Naive thymus-derived CD4-positive, alpha-beta T cell (primary cell): Measurements from ENCODE around the gene TAB2. TPM values are rescaled to one million over a fixed set of nuclear protein-coding genes. Genes with fewer than 3 reads are reported as not detected.

ENCODE experiments used
- ATAC-seq: fragments of 150-1000 bp; cut with Tn5 transposase; 2 replicates; pipeline ENCODE4 v1.10.0; 2021; ENCODE audit warnings: mild to moderate bottlenecking, moderate library complexity
- CTCF ChIA-PET: fragments of 350-600 bp; sonication (Branson Sonifier 250); formaldehyde crosslinking; loops from one replicate; lab custom pipeline; 2021; ENCODE audit warnings: antibody characterized with exemption; lab: Charles Lee
- POLR2A ChIA-PET: fragments of 350-600 bp; sonication (Branson Sonifier 250); formaldehyde crosslinking; loops from one replicate; lab custom pipeline; 2021; ENCODE audit warnings: antibody characterized with exemption, inconsistent platforms; lab: Charles Lee
- DNase-seq, 9 donors: peaks; one replicate each; pipeline versions ENCODE4 v3.0.0 to v3.0.0-alpha.2; 2020 to 2022; ENCODE audit warnings: mixed read lengths in 1 of 9
- H3K27ac ChIP-seq: one replicate; pipeline ENCODE4 v1.7.0; 2013; ENCODE audit warnings: mild to moderate bottlenecking, low read depth, low read length, moderate library complexity
- H3K27me3 ChIP-seq, 2 donors: one replicate each; pipeline ENCODE4 v1.7.0; 2013; ENCODE audit warnings: low read length in 2 of 2, mild to moderate bottlenecking in 2 of 2, moderate library complexity in 2 of 2; ENCODE audit not compliant: control insufficient read depth in 2 of 2, insufficient read depth in 2 of 2
- H3K36me3 ChIP-seq, 3 experiments: 1 replicate in 2 of 3; 2 replicates in 1 of 3; pipeline ENCODE4 v1.7.0; 2013; ENCODE audit warnings: low read length in 3 of 3, mild to moderate bottlenecking in 3 of 3, moderate library complexity in 1 of 3; ENCODE audit not compliant: insufficient read depth in 3 of 3, control insufficient read depth in 2 of 3
- H3K4me1 ChIP-seq, 2 donors: one replicate each; pipeline ENCODE4 v1.7.0; 2013; ENCODE audit warnings: low read length in 2 of 2, mild to moderate bottlenecking in 2 of 2, moderate library complexity in 1 of 2; ENCODE audit not compliant: control insufficient read depth in 2 of 2, insufficient read depth in 2 of 2
- H3K4me3 ChIP-seq: 2 replicates; pipeline ENCODE4 v1.7.0; 2013; ENCODE audit warnings: mild to moderate bottlenecking, low read length
- H3K9me3 ChIP-seq, 3 experiments: 1 replicate in 2 of 3; 2 replicates in 1 of 3; pipeline ENCODE4 v1.7.0; 2013; ENCODE audit warnings: low read length in 3 of 3; ENCODE audit not compliant: control insufficient read depth in 2 of 3
- H3K27ac Mint-ChIP-seq, 9 donors: one replicate each; pipeline ENCODE4 v1.8.0; 2020 to 2022; ENCODE audit warnings: mixed read lengths in 9 of 9, mild to moderate bottlenecking in 8 of 9, moderate library complexity in 5 of 9, inconsistent platforms in 2 of 9
- H3K27me3 Mint-ChIP-seq, 5 donors: one replicate each; pipeline ENCODE4 v1.8.0; 2021 to 2022; ENCODE audit warnings: mixed read lengths in 5 of 5, mild to moderate bottlenecking in 1 of 5
- H3K36me3 Mint-ChIP-seq, 5 donors: one replicate each; pipeline ENCODE4 v1.8.0; 2020 to 2022; ENCODE audit warnings: mixed read lengths in 5 of 5, mild to moderate bottlenecking in 3 of 5, inconsistent platforms in 1 of 5
- H3K4me1 Mint-ChIP-seq, 7 donors: one replicate each; pipeline ENCODE4 v1.8.0; 2020 to 2022; ENCODE audit warnings: mixed read lengths in 7 of 7, mild to moderate bottlenecking in 3 of 7, inconsistent platforms in 1 of 7
- H3K4me3 Mint-ChIP-seq, 10 donors: one replicate each; pipeline ENCODE4 v1.8.0; 2020 to 2022; ENCODE audit warnings: mild to moderate bottlenecking in 10 of 10, mixed read lengths in 10 of 10, moderate library complexity in 6 of 10, inconsistent platforms in 2 of 10
- H3K9me3 Mint-ChIP-seq, 11 donors: one replicate each; pipeline ENCODE4 v1.8.0; 2020 to 2022; ENCODE audit warnings: mixed read lengths in 11 of 11, mild to moderate bottlenecking in 4 of 11, inconsistent platforms in 1 of 11, moderate library complexity in 1 of 11
- intact Hi-C, 2 donors: fragments of 100-400 bp; cut with micrococcal nuclease; formaldehyde crosslinking; loops; one replicate each; pipeline ENCODE4 v1.15.1; 2023
- polyA plus RNA-seq, 2 donors: library from polyadenylated mRNA; unstranded; fragments of 300-500 nt; fragmentation: Illumina TruSeq; gene quantifications; one replicate each; pipeline ENCODE4 v1.2.3, GENCODE V29; 2021
- total RNA-seq, 6 experiments: library from RNA in 5 of 6; stranded (reverse) in 5 of 6; gene quantifications; 1 replicate in 5 of 6; 2 replicates in 1 of 6; pipeline ENCODE4 v1.2.3 and lab custom pipeline; 2021 to 2026

TAB2 gene
- total and polyA plus RNA-seq, 7 experiments from 2014 or later = 15.7 to 234 (median 106) TPM

- no peak overlapping the region for H3K4me3 ChIP-seq
These were observed 10.1 kb downstream of the TAB2 start for GRCh38 chr6:149327638-149328037.

DNA sequence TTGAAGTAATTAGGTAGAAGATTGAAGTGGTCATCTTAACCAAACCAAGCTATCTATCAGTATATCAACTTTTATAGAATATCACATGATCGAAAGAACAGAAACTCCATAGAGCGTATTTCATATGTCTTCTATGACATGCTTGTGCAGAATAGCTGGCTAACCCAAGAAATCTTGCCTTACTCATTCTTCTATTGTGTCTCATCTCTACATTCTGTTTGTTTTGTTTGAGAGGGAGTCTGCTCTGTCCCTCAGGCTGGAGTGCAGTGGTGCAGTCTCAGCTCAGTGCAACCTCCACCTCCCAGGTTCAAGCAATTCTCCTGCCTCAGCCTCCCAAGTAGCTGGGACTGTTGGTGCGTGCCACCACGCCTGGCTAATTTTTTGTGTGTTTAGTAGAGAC lies 10.6 kb downstream of the TAB2 start:
- H3K9me3 Mint-ChIP-seq = no peaks in the 10 kb centered on the region
- peaks cover 0 to 38% (median 0%) of the 10 kb centered on the region in 5 donors for H3K36me3 Mint-ChIP-seq
- peak overlapping the region in 1 of 9 donors; percentile 54 for H3K27ac Mint-ChIP-seq
- H3K27me3 Mint-ChIP-seq = no peaks in the 10 kb centered on the region
- no peak for DNase-seq
- peaks cover 50 to 61% of the 10 kb centered on the region in 2 donors for H3K4me1 ChIP-seq
- H3K36me3 ChIP-seq = no peaks in the 10 kb centered on the region
- ChIA-PET CTCF (interaction anchor here (1.4 kb wide), 1 partner anchor 85 kb away, joined by 3 read pairs; no protein-coding TSS in a partner anchor), POLR2A (interaction anchor here (2.6 kb wide), 1 partner anchor 11 kb away, joined by 8 read pairs; the partner anchor contains the start of gene TAB2)
- H3K27ac ChIP-seq = no peak overlapping the region
- H3K4me3 Mint-ChIP-seq = peak overlapping the region in 7 of 10 donors; percentile 10 to 69 (median 38)
- no peak for ATAC-seq
- intact Hi-C loops = loop anchor here in 1 of 2 donors (2.0 to 10.0 kb wide), 2 partner anchors 15 to 47 kb away; no protein-coding TSS in a partner anchor
- no peaks in the 10 kb centered on the region for H3K27me3 ChIP-seq
- H3K4me3 ChIP-seq = no peak overlapping the region
- H3K9me3 ChIP-seq = no peaks in the 10 kb centered on the region
- peaks cover 67 to 98% (median 96%) of the 10 kb centered on the region in 7 donors for H3K4me1 Mint-ChIP-seq

More at GRCh38 chr6:149327638-149328037, 10.1 kb downstream of the TAB2 start:
- H3K4me1 ChIP-seq = peaks cover 52 to 65% of the 10 kb centered on the region in 2 donors
- Mint-ChIP-seq H3K36me3 (peaks cover 0 to 40% (median 0%) of the 10 kb centered on the region in 5 donors), H3K4me3 (peak overlapping the region in 6 of 10 donors; percentile 10 to 69 (median 39)), H3K4me1 (peaks cover 69 to 98% (median 96%) of the 10 kb centered on the region in 7 donors), H3K27me3 (no peaks in the 10 kb centered on the region), H3K9me3 (no peaks in the 10 kb centered on the region), H3K27ac (peak overlapping the region in 1 of 9 donors; percentile 54)
- H3K27me3 ChIP-seq = no peaks in the 10 kb centered on the region
- POLR2A ChIA-PET = interaction anchor here (2.6 kb wide), 1 partner anchor 11 kb away, joined by 8 read pairs; the partner anchor contains the start of gene TAB2
- H3K36me3 ChIP-seq = no peaks in the 10 kb centered on the region
- H3K27ac ChIP-seq = no peak overlapping the region
- CTCF ChIA-PET = interaction anchor here (1.4 to 1.5 kb wide), 2 partner anchors 86 to 105 kb away, joined by 3 to 4 read pairs; no protein-coding TSS in a partner anchor
- no peak for DNase-seq
- H3K9me3 ChIP-seq = no peaks in the 10 kb centered on the region
- intact Hi-C loops = loop anchor here in 1 of 2 donors (2.0 to 10.0 kb wide), 2 partner anchors 15 to 47 kb away; no protein-coding TSS in a partner anchor
- ATAC-seq = no peak

DNA sequence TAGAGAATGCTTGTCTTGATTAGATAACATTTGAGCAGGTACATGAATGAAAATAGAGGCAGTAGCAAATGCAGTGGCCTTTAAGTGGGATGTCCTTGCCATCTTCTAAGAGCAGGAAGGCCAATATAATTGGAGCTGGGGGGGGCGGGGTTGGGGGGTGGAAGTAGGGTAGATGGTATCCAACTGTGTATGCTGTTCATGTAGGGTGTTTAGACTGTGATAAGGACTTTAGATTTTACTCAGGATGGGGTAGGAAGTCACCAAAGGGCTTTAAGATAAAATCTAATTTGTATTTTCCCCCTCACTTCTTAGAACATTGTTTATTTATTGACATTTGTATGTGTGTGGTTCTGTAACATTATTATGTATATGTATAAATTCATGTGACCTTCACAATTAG lies 12.0 kb downstream of the TAB2 start:
- H3K4me1 ChIP-seq = peaks cover 42 to 58% of the 10 kb centered on the region in 2 donors
- Mint-ChIP-seq H3K4me3 (peak overlapping the region in 9 of 10 donors; percentile 10 to 72 (median 38)), H3K27me3 (no peaks in the 10 kb centered on the region), H3K9me3 (no peaks in the 10 kb centered on the region), H3K36me3 (peaks cover 0 to 32% (median 0%) of the 10 kb centered on the region in 5 donors), H3K27ac (peak overlapping the region in 5 of 9 donors; percentile 6 to 79 (median 22)), H3K4me1 (peaks cover 71 to 98% (median 96%) of the 10 kb centered on the region in 7 donors)
- POLR2A ChIA-PET = interaction anchor here (1.7 kb wide), 1 partner anchor 10 kb away, joined by 4 read pairs; no protein-coding TSS in a partner anchor
- no peak overlapping the region for H3K27ac ChIP-seq
- intact Hi-C loops = loop anchor here (1.0 to 10.0 kb wide), 4 partner anchors 8 to 45 kb away; no protein-coding TSS in a partner anchor
- H3K9me3 ChIP-seq = no peaks in the 10 kb centered on the region
- no peak overlapping the region for H3K4me3 ChIP-seq
- ATAC-seq = no peak
- CTCF ChIA-PET = no interaction called here
- no peak for DNase-seq
- H3K27me3 ChIP-seq = no peaks in the 10 kb centered on the region
- H3K36me3 ChIP-seq = no peaks in the 10 kb centered on the region

GRCh38 chr6:149330133-149330532 lies 12.6 kb downstream of the TAB2 start:
- intact Hi-C loops = no loop called here
- no peak overlapping the region for H3K4me3 ChIP-seq
- H3K9me3 ChIP-seq = no peaks in the 10 kb centered on the region
- ATAC-seq (no peak), DNase-seq (no peak)
- H3K4me1 ChIP-seq = peaks cover 41 to 62% of the 10 kb centered on the region in 2 donors
- Mint-ChIP-seq H3K27me3 (no peaks in the 10 kb centered on the region), H3K4me3 (peak overlapping the region in 8 of 10 donors; percentile 19 to 75 (median 44)), H3K36me3 (peaks cover 0 to 32% (median 0%) of the 10 kb centered on the region in 5 donors), H3K4me1 (peaks cover 71 to 98% (median 96%) of the 10 kb centered on the region in 7 donors), H3K9me3 (no peaks in the 10 kb centered on the region), H3K27ac (peak overlapping the region in 4 of 9 donors; percentile 7 to 79 (median 46))
- ChIA-PET CTCF (no interaction called here), POLR2A (interaction anchor here (1.7 kb wide), 1 partner anchor 11 kb away, joined by 4 read pairs; no protein-coding TSS in a partner anchor)
- no peak overlapping the region for H3K27ac ChIP-seq
- no peaks in the 10 kb centered on the region for H3K36me3 ChIP-seq
- H3K27me3 ChIP-seq = no peaks in the 10 kb centered on the region

- peaks cover 0 to 28% (median 0%) of the 10 kb centered on the region in 5 donors for H3K36me3 Mint-ChIP-seq
- H3K27ac ChIP-seq = no peak overlapping the region
- H3K4me3 Mint-ChIP-seq = peak overlapping the region; percentile 12 to 75 (median 52)
- no peaks in the 10 kb centered on the region for H3K27me3 Mint-ChIP-seq
- no peaks in the 10 kb centered on the region for H3K9me3 Mint-ChIP-seq
- peaks cover 74 to 98% (median 92%) of the 10 kb centered on the region in 7 donors for H3K4me1 Mint-ChIP-seq
- H3K4me3 ChIP-seq = no peak overlapping the region
- no peaks in the 10 kb centered on the region for H3K9me3 ChIP-seq
- POLR2A ChIA-PET = interaction anchor here (0.5 to 1.7 kb wide), 4 partner anchors 9 to 187 kb away, joined by 3 to 7 read pairs (median 4); no protein-coding TSS in a partner anchor
- DNase-seq (no peak), ATAC-seq (no peak)
- H3K27me3 ChIP-seq = no peaks in the 10 kb centered on the region
- CTCF ChIA-PET = interaction anchor here (0.6 kb wide), 1 partner anchor 10 kb away, joined by 3 read pairs; no protein-coding TSS in a partner anchor
- H3K27ac Mint-ChIP-seq = peak overlapping the region; percentile 15 to 79 (median 56)
- intact Hi-C loops = no loop called here
- no peaks in the 10 kb centered on the region for H3K36me3 ChIP-seq
- H3K4me1 ChIP-seq = peaks cover 46 to 69% of the 10 kb centered on the region in 2 donors
These were observed 13.7 kb downstream of the TAB2 start for GRCh38 chr6:149331043-149331807.

DNA sequence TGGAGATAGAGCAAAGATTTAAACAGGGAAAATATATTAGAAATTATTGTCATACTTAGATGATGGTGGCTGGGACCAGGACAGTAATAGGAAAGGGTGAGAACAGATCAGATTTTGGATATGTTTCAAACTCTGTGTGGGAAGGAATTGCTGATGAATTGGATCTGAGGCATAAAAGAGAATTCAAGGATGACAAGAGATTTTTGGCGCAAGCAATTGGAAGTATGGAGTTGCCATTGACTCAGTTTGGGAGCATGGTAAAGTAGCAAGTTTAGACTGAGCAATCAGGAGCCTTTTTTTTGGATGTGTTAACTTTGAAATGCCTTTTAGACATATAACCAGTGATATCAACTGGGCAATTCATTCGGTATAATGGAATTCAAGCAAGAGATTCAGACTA lies 14.4 kb downstream of the TAB2 start:
- Histone ChIP-seq H3K9me3 (no peaks in the 10 kb centered on the region), H3K4me1 (peaks cover 52 to 71% of the 10 kb centered on the region in 2 donors), H3K27me3 (no peaks in the 10 kb centered on the region), H3K36me3 (no peaks in the 10 kb centered on the region), H3K4me3 (no peak overlapping the region), H3K27ac (no peak overlapping the region)
- Mint-ChIP-seq H3K27me3 (no peaks in the 10 kb centered on the region), H3K4me1 (peaks cover 80 to 99% (median 94%) of the 10 kb centered on the region in 7 donors), H3K9me3 (no peaks in the 10 kb centered on the region), H3K4me3 (peak overlapping the region; percentile 12 to 71 (median 52)), H3K27ac (peak overlapping the region; percentile 15 to 79 (median 35)), H3K36me3 (peaks cover 0 to 30% (median 0%) of the 10 kb centered on the region in 5 donors)
- POLR2A ChIA-PET = interaction anchor here (0.9 to 1.6 kb wide), 3 partner anchors 10 to 27 kb away, joined by 3 to 7 read pairs (median 4); no protein-coding TSS in a partner anchor
- ATAC-seq (no peak), DNase-seq (no peak)
- intact Hi-C loops = loop anchor here in 1 of 2 donors (2.0 kb wide), 1 partner anchor 13 kb away; no protein-coding TSS in a partner anchor
- CTCF ChIA-PET = interaction anchor here (0.6 kb wide), 1 partner anchor 10 kb away, joined by 3 read pairs; no protein-coding TSS in a partner anchor
